ENCODE results near the gene PGAP1. TPM values are rescaled to one million over a fixed set of nuclear protein-coding genes. Genes with fewer than 3 reads are reported as not detected.

Gene PGAP1
- total and polyA plus RNA-seq, 2 experiments from 2014 or later = 6.5 to 13.4 TPM

- TF ChIP-seq CTCF (IDR thresholded peaks at IDR 0.05; ENCODE audit: low read depth, low read length) = no peak
- Histone ChIP-seq H3K27ac (no peak overlapping the region), H3K4me1 (ENCODE audit: low read depth) (no peaks in the 10 kb centered on the region), H3K27me3 (no peaks in the 10 kb centered on the region), H3K36me3 (peaks cover 21% of the 10 kb centered on the region), H3K4me3 (no peak overlapping the region), H3K9me3 (ENCODE audit: low read depth) (no peaks in the 10 kb centered on the region)
- DNase-seq (ENCODE audit: low read depth in 1 of 2, low spot score in 1 of 2) = no peak
Observed at GRCh38 chr2:196887431-196887830, 39.1 kb downstream of the PGAP1 start.

- Histone ChIP-seq H3K36me3 (peaks cover 22% of the 10 kb centered on the region), H3K27ac (no peak overlapping the region), H3K9me3 (ENCODE audit: low read depth) (no peaks in the 10 kb centered on the region), H3K4me1 (ENCODE audit: low read depth) (no peaks in the 10 kb centered on the region), H3K4me3 (no peak overlapping the region), H3K27me3 (no peaks in the 10 kb centered on the region)
- no peak for DNase-seq (ENCODE audit: low read depth in 1 of 2, low spot score in 1 of 2)
- no peak for TF ChIP-seq CTCF (IDR thresholded peaks at IDR 0.05; ENCODE audit: low read depth, low read length)
Observed at GRCh38 chr2:196884368-196884767, 42.1 kb downstream of the PGAP1 start.

GRCh38 chr2:196876364-196876763 lies 50.1 kb downstream of the PGAP1 start:
- Histone ChIP-seq H3K36me3 (peaks cover 42% of the 10 kb centered on the region), H3K27me3 (no peaks in the 10 kb centered on the region), H3K4me1 (ENCODE audit: low read depth) (no peaks in the 10 kb centered on the region), H3K27ac (no peak overlapping the region), H3K9me3 (ENCODE audit: low read depth) (no peaks in the 10 kb centered on the region), H3K4me3 (no peak overlapping the region)
- DNase-seq (ENCODE audit: low read depth in 1 of 2, low spot score in 1 of 2) = no peak
- no peak for TF ChIP-seq CTCF (IDR thresholded peaks at IDR 0.05; ENCODE audit: low read depth, low read length)

GRCh38 chr2:196875414-196875813 lies 51.1 kb downstream of the PGAP1 start:
- TF ChIP-seq CTCF (IDR thresholded peaks at IDR 0.05; ENCODE audit: low read depth, low read length) = no peak
- Histone ChIP-seq H3K4me3 (no peak overlapping the region), H3K27ac (no peak overlapping the region), H3K9me3 (ENCODE audit: low read depth) (no peaks in the 10 kb centered on the region), H3K4me1 (ENCODE audit: low read depth) (no peaks in the 10 kb centered on the region), H3K27me3 (no peaks in the 10 kb centered on the region), H3K36me3 (peaks cover 39% of the 10 kb centered on the region)
- no peak for DNase-seq (ENCODE audit: low read depth in 1 of 2, low spot score in 1 of 2)

- TF ChIP-seq CTCF (IDR thresholded peaks at IDR 0.05; ENCODE audit: low read depth, low read length) = no peak
- H3K36me3 ChIP-seq = peaks cover 24% of the 10 kb centered on the region
Observed at GRCh38 chr2:196873511-196873910, 53.0 kb downstream of the PGAP1 start.

GRCh38 chr2:196854629-196855028 lies 71.9 kb downstream of the PGAP1 start:
- peaks cover 5% of the 10 kb centered on the region for H3K36me3 ChIP-seq
- no peaks in the 10 kb centered on the region for H3K27me3 ChIP-seq
- H3K4me1 ChIP-seq (ENCODE audit: low read depth) = no peaks in the 10 kb centered on the region
- TF ChIP-seq CTCF (IDR thresholded peaks at IDR 0.05; ENCODE audit: low read depth, low read length) = no peak
- no peaks in the 10 kb centered on the region for H3K9me3 ChIP-seq (ENCODE audit: low read depth)
- H3K4me3 ChIP-seq = no peak overlapping the region
- no peak overlapping the region for H3K27ac ChIP-seq
- DNase-seq (ENCODE audit: low read depth in 1 of 2, low spot score in 1 of 2) = no peak

More at GRCh38 chr2:196873511-196873910, 53.0 kb downstream of the PGAP1 start:
- no peak overlapping the region for H3K4me3 ChIP-seq
- no peaks in the 10 kb centered on the region for H3K27me3 ChIP-seq
- no peaks in the 10 kb centered on the region for H3K4me1 ChIP-seq (ENCODE audit: low read depth)
- no peak for DNase-seq (ENCODE audit: low read depth in 1 of 2, low spot score in 1 of 2)
- H3K27ac ChIP-seq = no peak overlapping the region
- no peaks in the 10 kb centered on the region for H3K9me3 ChIP-seq (ENCODE audit: low read depth)
